GM21737 (cell line): ENCODE data around the gene RAB11FIP4.

Experiments
- ATAC-seq: cut with Tn5 transposase; IDR thresholded peaks from one replicate; pipeline ENCODE4 v1.9.1; 2021; ENCODE audit warnings: mild to moderate bottlenecking, moderate library complexity; ENCODE audit not compliant: unreplicated experiment

Gene RAB11FIP4

DNA sequence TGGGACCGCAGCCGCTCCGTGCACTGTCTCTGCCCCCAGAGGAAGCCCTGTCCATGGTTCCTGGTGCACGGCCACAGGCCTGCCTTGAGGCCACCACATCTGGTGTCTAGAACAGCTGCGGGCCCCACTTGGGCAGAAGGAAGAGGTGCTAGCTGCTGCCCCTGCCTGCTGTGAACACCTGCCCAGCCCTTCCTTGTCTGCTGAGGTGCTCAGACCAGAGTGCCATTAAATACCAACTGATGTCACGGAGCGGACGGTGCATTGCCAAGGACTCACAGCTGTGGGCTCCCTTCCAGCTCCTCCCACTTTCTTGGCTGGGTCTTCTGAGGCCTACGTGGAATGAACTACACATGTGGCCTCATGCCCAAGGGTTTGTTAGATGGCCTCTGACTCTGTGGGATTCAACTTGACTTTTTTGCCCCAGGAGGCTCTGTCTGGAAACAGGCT is 146.1 kb downstream of the RAB11FIP4 start:
- ATAC-seq, result no peak

DNA sequence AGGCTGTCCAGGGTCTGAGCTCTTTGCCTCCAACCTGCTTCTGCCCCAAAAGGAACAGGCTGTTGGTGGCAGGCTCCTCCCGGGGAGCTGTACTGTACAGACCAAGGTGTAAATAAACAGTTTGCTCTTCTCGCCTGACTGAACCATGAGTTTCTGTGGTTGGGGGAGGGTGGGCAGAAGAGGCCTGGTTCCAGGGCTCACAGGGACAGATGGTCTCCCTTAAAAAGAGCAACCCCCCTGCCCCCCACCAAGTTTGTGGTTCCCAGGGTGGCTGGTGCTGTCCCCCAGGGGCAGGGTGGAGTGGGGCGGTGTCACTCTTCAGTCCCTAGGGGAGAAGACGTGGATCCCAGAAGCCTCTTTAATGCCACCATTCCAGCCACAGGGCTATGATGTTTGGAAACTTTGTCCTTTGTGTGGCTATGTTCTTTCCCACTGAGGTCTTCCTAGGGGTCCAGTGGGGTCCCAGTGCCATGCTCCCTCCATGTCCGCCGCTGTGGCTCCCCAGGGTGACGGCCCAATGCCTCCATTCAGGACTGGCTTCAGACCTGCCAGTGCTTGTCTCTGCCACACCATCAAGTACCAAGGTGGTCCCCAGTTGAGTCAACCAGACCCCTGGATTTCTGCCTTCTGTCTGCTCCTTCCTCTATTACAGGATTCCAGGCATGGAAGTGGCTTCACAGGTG is 146.7 kb downstream of the RAB11FIP4 start:
- ATAC-seq, result peak; percentile 42

DNA sequence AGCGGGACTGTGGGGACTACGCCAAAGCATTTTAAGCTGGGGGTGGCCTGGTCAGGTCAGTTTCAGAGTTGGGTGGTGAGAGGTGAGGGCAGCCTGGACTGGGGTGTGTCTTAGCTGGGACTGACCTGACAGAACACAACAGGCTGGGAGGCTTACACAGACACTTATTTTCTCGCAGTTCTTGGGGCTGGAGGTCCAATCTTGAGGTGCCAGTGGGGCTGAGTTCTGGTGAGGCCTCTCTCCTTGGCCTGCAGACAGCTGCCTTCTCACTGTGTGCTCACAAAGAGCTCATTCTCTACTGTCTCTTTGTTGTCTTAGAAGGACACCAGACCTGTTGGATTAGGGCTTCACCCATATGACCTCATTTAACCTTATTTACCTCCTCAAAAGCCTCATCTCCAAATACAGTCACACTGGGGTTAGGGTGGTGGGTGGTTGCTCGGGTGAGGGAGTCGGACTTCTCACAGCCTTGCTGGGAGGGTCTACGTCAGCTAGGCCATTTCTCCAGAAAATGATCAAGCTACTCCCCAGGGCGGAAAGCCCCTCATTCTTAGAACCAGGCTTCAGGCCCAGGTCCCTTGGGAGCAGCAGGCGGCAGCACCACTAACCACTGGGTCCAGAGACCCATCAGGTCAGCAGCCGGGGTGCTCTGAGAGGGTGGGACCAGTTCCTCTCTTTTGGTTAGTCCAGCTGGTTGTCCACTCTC is 149.3 kb downstream of the RAB11FIP4 start:
- no peak for ATAC-seq

GRCh38 chr17:31541559-31541958 is 150.1 kb downstream of the RAB11FIP4 start:
- ATAC-seq, result no peak

DNA sequence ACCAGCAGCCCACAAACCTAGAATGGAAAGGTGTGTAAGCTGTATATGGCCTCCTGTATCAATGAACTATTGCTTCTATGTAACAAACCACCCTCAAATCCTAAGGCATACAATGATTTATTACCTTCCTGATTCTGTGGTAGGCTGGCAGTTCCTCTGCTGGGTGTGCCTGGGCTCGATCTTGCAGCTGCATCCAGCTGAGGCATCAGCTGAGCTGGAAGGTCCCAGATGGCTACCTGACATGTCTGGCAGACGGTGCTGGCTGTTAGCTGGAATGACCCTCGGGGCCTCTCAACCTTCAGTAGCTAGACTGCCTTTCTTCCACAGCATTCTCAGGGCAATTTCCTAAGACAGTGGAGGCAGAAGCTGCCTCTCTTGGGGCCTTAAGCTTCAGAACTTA is 152.7 kb downstream of the RAB11FIP4 start:
- ATAC-seq, result no peak

DNA sequence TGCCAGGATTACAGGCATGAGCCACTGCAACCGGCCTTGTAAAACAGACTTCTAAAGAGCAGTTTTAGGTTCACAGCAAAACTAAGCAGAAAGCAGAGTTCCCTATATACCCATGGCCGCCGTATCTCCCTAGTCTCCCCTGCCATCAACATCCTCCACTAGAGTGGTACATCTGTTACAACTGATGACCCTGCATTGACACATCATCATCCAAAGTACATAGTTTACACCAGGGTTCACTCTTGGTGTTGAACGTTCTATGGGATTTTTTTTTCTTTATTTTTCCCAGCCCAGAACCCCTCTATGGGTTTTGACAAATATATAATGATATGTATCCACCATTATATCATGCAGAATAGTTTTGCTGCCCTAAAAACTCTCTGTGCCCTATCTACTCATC is 155.2 kb downstream of the RAB11FIP4 start:
- ATAC-seq, result no peak

- no peak for ATAC-seq
These were observed 157.2 kb downstream of the RAB11FIP4 start for GRCh38 chr17:31548709-31549108.

DNA sequence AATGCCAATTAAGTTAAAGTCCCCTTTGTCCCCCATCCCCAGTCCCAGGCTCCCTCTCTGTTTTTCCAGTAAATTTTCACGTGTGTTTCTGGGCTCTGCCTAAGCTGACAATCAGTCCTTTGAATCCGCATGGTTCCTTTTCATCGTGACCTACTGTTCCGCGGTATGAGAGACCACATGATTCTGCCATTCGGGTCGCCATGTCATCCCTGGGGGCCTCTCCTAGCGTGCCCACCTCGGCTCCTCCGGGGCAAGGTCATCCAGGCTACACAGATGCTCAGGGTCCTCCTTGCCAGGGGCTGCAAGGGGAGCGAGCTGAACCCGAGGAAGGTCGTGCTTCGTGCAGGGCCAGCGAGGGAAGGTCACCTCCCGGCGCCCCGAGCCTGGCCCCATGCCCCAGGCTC is 157.6 kb downstream of the RAB11FIP4 start:
- ATAC-seq, result peak; percentile 14

GRCh38 chr17:31549525-31550388 is 158.3 kb downstream of the RAB11FIP4 start:
- peak; percentile 65 for ATAC-seq

- no peak for ATAC-seq
These were observed 159.0 kb downstream of the RAB11FIP4 start for GRCh38 chr17:31550389-31551056.

DNA sequence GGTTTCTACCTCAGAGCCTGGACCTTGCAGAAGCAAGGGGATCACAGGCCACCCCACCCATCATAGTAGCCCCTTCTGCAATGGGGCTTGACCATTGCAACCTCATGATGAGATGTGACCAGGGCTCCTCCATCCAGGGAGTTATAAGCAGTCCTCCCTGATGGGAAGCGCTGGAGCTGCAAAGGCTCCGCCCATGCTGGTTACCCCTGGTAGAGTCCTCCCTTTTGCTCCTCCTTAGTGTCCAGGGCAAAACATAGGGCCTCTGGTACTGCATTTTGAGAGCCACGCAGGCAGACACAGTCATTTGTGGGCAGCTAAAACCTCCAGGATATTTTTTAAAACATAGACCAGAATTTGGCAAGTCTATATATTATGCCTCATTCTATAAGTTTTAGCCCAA is 161.1 kb downstream of the RAB11FIP4 start:
- no peak for ATAC-seq

- no peak for ATAC-seq
These were observed 162.0 kb downstream of the RAB11FIP4 start for GRCh38 chr17:31553506-31553905.

- ATAC-seq, result no peak
These were observed 163.5 kb downstream of the RAB11FIP4 start for GRCh38 chr17:31554930-31555329.

DNA sequence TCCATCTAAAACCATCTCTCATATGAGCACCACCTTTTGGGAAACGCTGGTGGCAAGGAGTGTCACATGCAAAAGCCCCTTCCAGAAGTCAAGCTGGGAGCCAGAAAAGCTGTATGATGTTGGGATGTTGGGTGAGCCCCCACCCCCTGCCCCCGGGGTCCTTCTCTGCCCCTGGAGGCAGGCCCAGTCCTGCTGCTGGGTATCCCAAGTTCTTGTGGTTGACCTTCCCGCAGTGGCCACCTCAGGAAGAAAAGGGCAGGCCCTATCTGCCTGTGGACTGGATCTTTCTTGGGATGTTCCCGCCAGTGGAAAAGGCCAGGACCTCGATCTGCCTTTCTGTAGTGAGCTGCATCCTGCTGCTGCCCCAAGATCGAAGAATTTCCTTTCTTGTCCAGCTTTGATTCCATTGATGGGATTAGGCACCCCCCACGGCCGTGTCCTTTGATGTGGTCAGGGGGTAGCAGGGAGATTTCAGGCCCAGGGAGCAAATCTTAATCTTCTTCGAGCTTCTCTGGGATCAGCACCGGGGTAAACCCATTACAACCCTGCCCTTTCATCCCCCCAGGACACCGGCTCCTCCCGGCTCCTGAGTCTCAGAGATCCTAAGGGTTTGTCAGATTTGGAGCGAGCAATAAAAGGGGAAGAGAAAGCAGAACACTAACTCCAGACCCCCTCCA is 165.6 kb downstream of the RAB11FIP4 start:
- no peak for ATAC-seq

DNA sequence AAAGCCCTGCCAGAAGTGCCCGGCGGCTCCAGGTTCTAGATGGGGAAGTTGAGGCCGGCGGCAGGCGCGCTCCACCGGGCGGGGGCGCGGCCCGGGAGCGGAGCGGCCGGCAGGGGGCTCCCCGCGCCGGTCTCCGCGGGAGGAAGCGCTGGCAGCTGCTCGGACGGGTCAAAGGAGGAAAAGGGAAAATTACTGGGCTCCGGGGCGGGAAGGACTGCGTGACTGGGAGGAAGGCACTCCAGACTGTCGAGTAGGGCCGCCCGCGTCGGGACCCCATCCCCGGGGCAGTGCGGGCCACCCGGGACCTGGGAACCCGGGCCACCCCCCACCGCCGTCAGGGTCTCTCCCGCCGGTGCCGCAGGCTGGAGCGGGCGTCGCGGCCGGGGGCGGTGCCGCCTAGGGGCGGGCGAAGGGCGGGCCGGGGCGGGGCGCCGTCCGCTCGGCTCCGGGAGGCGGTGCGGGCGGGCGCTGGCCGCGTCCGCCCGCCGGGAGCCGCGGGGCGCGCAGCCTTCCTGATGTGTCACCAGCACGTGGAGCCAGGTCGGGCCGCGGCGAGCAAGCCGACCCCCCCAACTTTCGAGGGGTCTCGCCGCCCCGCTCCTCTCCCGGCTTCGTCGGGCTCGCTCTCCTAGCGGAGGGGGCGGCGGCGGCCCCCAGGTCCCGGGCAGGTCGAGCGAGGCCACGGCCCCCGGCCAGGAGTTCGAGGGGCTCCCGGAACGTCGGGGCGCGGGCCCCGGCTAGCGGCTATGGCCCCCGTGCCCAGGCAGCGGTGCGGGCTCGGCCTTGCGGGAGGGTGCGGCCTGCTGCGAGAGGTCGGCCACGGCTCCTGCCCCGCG is 167.5 kb downstream of the RAB11FIP4 start:
- no peak for ATAC-seq

DNA sequence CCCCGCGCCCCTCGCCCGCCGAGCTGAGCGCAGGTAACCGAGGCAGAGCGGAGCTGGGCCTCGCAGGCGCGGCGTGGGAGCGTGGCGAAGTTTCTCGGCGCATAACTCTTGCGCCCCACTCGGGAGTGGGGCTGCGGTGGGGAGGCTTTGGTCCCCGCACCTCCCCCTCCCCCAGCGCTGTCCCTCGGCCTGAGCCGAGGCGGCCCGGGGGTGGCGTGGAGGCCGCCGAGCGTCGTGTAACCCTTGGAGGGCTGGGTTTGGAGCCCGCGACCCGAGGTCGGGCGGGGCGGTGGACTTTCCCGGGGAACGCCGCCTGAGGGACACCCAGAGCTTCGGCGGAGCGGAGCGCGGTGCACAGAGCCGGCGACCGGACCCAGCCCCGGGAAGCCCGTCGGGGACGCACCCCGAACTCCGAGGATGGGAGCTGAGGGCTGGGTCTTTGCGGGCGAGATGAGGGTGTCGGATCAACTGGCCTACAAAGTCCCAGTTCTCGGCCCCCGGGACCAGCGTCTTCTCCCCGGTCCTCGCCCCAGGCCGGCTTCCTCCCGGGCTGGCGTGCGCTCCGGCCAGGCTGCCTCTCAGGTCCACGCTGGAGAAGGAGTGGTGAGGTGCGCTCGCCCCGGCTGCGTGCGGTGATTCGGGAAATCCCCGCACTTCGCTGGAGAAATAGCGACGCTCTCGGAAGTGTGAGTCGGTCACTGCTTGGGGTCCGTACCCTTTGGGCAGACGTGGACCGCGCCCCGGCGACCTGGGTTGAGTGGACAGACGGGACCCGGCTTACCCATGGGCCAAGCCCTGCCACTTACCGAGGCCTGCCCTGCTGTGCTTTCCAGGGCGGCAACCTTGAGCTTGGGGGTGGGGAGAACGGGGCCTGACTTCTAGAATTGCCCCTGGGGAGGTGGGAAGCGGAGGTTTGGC is 168.4 kb downstream of the RAB11FIP4 start:
- ATAC-seq, result no peak

DNA sequence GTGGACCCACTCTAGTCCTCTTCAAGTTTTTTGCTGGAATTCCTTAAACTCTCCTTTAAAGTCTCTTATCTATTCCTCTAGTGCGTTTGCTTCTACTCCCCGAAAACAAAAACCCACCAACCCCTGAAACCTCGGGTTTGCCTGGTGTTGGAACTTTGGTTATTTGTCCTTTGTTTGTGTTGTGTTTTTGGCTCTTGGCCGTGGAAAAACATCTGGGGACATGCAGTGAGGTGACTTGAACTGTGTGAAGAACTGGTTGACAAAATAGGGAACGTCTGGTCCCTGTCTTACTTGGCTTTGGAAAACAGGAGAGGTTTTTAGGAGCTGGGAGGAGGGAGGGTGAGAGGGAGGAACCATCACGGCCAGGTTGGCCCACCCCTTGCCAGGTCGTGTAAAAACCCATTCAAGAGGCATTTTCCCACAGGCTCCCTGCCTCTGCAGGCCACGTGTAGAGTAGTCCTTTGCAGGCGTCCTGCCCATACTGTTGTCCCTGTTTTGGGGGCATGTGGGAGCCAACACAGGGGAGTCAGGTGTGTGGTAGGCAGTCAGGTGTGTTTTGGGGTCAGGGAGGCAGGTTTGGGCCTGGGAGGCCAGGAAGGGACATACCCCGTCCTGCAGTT is 169.3 kb downstream of the RAB11FIP4 start:
- ATAC-seq, result no peak
